HepG2 (cell line): ENCODE measurements around the gene NCKIPSD. TPM values are rescaled to one million over a fixed set of nuclear protein-coding genes. Genes with fewer than 3 reads are reported as not detected.

ENCODE experiments used
- ATAC-seq: fragments of 200-7000 bp; cut with Tn5 transposase; 3 replicates; pipeline ENCODE4 v1.9.1; 2020; ENCODE audit warnings: mild to moderate bottlenecking, moderate library complexity
- BruUV-seq: library from RNA; stranded (reverse); fragments of 400-500 nt; replicated peaks from 2 replicates; lab custom pipeline; 2021; lab: Mats Ljungman, UMichigan
- CTCF ChIA-PET: fragments of 300-600 bp; formaldehyde crosslinking; extraction: SDS; loops from one replicate; lab custom pipeline; 2021; ENCODE audit warnings: low total read pairs, inconsistent platforms, low intra/inter-chr PET ratio; lab: Yijun Ruan, JAX
- POLR2A ChIA-PET: fragments of 350-600 bp; sonication (Branson Sonifier 250); formaldehyde crosslinking; loops from one replicate; lab custom pipeline; 2020; ENCODE audit warnings: antibody characterized with exemption, inconsistent platforms; lab: Yijun Ruan, JAX
- DNase-seq: peaks from one replicate; pipeline ENCODE4 v3.0.0-alpha.2; 2015; ENCODE audit warnings: low spot score
- FAIRE-seq: peaks from 3 replicates; lab custom pipeline; 2011; peaks lifted over from hg19 to GRCh38; lab: Jason Lieb, UNC
- H2AFZ ChIP-seq: one replicate; pipeline ENCODE4 v1.6.1; 2011; ENCODE audit warnings: low read length, inconsistent platforms
- H3K27ac ChIP-seq: fragments of 300-600 bp; 3 replicates; pipeline ENCODE4 v1.8.0; 2011; ENCODE audit warnings: mixed run types, mild to moderate bottlenecking, mixed read lengths, low read length, inconsistent platforms; ENCODE audit not compliant: insufficient read depth; ENCODE audit errors: extremely low read length
- H3K27me3 ChIP-seq, 2 experiments: fragments of 200-600 bp in 1 of 2; 2 replicates in 1 of 2; 3 replicates in 1 of 2; pipeline versions ENCODE4 v1.6.0 to v1.8.0; 2011; ENCODE audit warnings: low read length in 2 of 2, mild to moderate bottlenecking in 2 of 2, moderate library complexity in 2 of 2, inconsistent platforms in 1 of 2; ENCODE audit not compliant: insufficient read depth in 2 of 2, control insufficient read depth in 1 of 2
- H3K36me3 ChIP-seq, 2 experiments: fragments of 200-600 bp in 1 of 2; replicated peaks in 1 of 2; 2 replicates in 1 of 2; 3 replicates in 1 of 2; pipeline versions ENCODE4 v1.5.1 to v1.8.0; 2011; ENCODE audit warnings: low read length in 2 of 2, inconsistent platforms in 1 of 2; ENCODE audit not compliant: insufficient read depth in 2 of 2, control insufficient read depth in 1 of 2
- H3K4me1 ChIP-seq: 2 replicates; pipeline ENCODE4 v1.5.1; 2012; ENCODE audit warnings: low read length, inconsistent platforms; ENCODE audit not compliant: insufficient read depth
- H3K4me2 ChIP-seq: 2 replicates; pipeline ENCODE4 v1.6.0; 2011; ENCODE audit warnings: low read depth, low read length, inconsistent platforms
- H3K4me3 ChIP-seq, 3 experiments: fragments of 200-600 bp in 1 of 3; sonication (generic), shearing (Covaris generic) in 1 of 3; replicated peaks in 1 of 3; 2 replicates each; pipeline ENCODE4 v1.5.1; 2011 to 2016; ENCODE audit warnings: low read length in 3 of 3, inconsistent platforms in 2 of 3, low read depth in 2 of 3, mild to moderate bottlenecking in 2 of 3, control low read depth in 1 of 3, mixed read lengths in 1 of 3; ENCODE audit not compliant: insufficient read depth in 1 of 3
- H3K79me2 ChIP-seq: one replicate; pipeline ENCODE4 v1.6.1; 2011; ENCODE audit warnings: low read length, inconsistent platforms; ENCODE audit not compliant: insufficient read depth
- H3K9ac ChIP-seq: 2 replicates; pipeline ENCODE4 v1.6.0; 2011; ENCODE audit warnings: mild to moderate bottlenecking, low read depth, low read length, inconsistent platforms; ENCODE audit not compliant: insufficient read depth
- H3K9me3 ChIP-seq: 2 replicates; pipeline ENCODE4 v1.5.1; 2012; ENCODE audit warnings: mild to moderate bottlenecking, low read length
- H4K20me1 ChIP-seq: 2 replicates; pipeline ENCODE4 v1.6.0; 2011; ENCODE audit warnings: inconsistent platforms, mild to moderate bottlenecking, low read length, moderate library complexity; ENCODE audit not compliant: insufficient read depth
- AGO2 ChIP-seq: fragments of 200-400 bp; formaldehyde crosslinking; optimal IDR thresholded peaks from 2 replicates; pipeline ENCODE3; 2017; ENCODE audit warnings: mild to moderate bottlenecking, low read depth, low read length, moderate library complexity
- ARNT ChIP-seq: fragments of 450-650 bp; IDR thresholded peaks from 2 replicates; pipeline ENCODE4 v1.6.1; 2017
- EEA1 ChIP-seq: sonication (generic); formaldehyde crosslinking; IDR thresholded peaks from 2 replicates; pipeline ENCODE4 v1.5.1; 2020; ENCODE audit warnings: mild to moderate bottlenecking, missing genetic modification reagents, borderline replicate concordance
- FOXO1 ChIP-seq: sonication (generic); formaldehyde crosslinking; IDR thresholded peaks from 2 replicates; pipeline ENCODE4 v1.4.0; 2020; ENCODE audit warnings: missing genetic modification reagents
- MTF1 ChIP-seq: sonication (generic); formaldehyde crosslinking; IDR thresholded peaks from 2 replicates; pipeline ENCODE4 v1.5.0; 2020; ENCODE audit warnings: missing genetic modification reagents
- MZF1 ChIP-seq: sonication (generic); formaldehyde crosslinking; IDR thresholded peaks from 2 replicates; pipeline ENCODE4 v1.8.1; 2023; ENCODE audit warnings: mild to moderate bottlenecking, missing genetic modification reagents, borderline replicate concordance
- NAIF1 ChIP-seq: sonication (generic); formaldehyde crosslinking; IDR thresholded peaks from 2 replicates; pipeline ENCODE4 v1.5.0; 2020; ENCODE audit warnings: mild to moderate bottlenecking, missing genetic modification reagents, borderline replicate concordance
- POLR2A ChIP-seq, 2 experiments: IDR thresholded peaks; 2 replicates each; pipeline ENCODE4 v1.6.1; 2011; ENCODE audit warnings: low read depth in 2 of 2, low read length in 2 of 2, mild to moderate bottlenecking in 1 of 2, moderate library complexity in 1 of 2; ENCODE audit not compliant: insufficient read depth in 1 of 2
- SMARCC2 ChIP-seq: fragments of 450-650 bp; IDR thresholded peaks from 2 replicates; pipeline ENCODE4 v1.6.1; 2017; ENCODE audit warnings: antibody characterized with exemption, mild to moderate bottlenecking
- SOX5 ChIP-seq: IDR thresholded peaks from 2 replicates; pipeline ENCODE4 v1.6.1; 2016; ENCODE audit warnings: borderline replicate concordance
- SPEN ChIP-seq: sonication (generic); formaldehyde crosslinking; IDR thresholded peaks from 2 replicates; pipeline ENCODE4 v1.5.1; 2020; ENCODE audit warnings: low read depth, mild to moderate bottlenecking, missing genetic modification reagents
- TAF15 ChIP-seq: fragments of 200-400 bp; formaldehyde crosslinking; IDR thresholded peaks from one replicate; pipeline ENCODE4 v1.6.1; 2018; ENCODE audit warnings: mild to moderate bottlenecking, low read depth, low read length; ENCODE audit not compliant: poor library complexity, severe bottlenecking
- ZNF17 ChIP-seq: sonication (generic); formaldehyde crosslinking; IDR thresholded peaks from 2 replicates; pipeline ENCODE4 v1.5.0; 2020; ENCODE audit warnings: mild to moderate bottlenecking, missing genetic modification reagents
- ZNF253 ChIP-seq: sonication (generic); formaldehyde crosslinking; IDR thresholded peaks from 2 replicates; pipeline ENCODE4 v1.8.0; 2022; ENCODE audit warnings: mild to moderate bottlenecking, missing genetic modification reagents, borderline replicate concordance
- ZNF34 ChIP-seq: sonication (generic); formaldehyde crosslinking; IDR thresholded peaks from 2 replicates; pipeline ENCODE4 v1.4.0; 2020; ENCODE audit warnings: mild to moderate bottlenecking, missing genetic modification reagents, borderline replicate concordance
- ZNF501 ChIP-seq: sonication (generic); formaldehyde crosslinking; IDR thresholded peaks from 2 replicates; pipeline ENCODE4 v1.5.1; 2020; ENCODE audit warnings: mild to moderate bottlenecking, moderate library complexity, missing genetic modification reagents
- ZNF619 ChIP-seq: sonication (generic); formaldehyde crosslinking; IDR thresholded peaks from 2 replicates; pipeline ENCODE4 v1.4.0; 2020; ENCODE audit warnings: mild to moderate bottlenecking, missing genetic modification reagents
- WGBS: methylation state at CpG from one replicate; pipeline ENCODE4 v1.1.6; 2017; ENCODE audit warnings: low lambda C conversion rate; 5-methylcytosine and 5-hydroxymethylcytosine counted together
- in situ Hi-C: cut with HindIII; loops from 2 replicates; pipeline ENCODE4 v1.10.0; 2017; ENCODE audit warnings: low pct_unique_long_range_greater_than_20kb; ENCODE audit not compliant: extremely low pct_ligation_motif_present
- intact Hi-C: fragments of 100-400 bp; cut with micrococcal nuclease; formaldehyde crosslinking; loops from one replicate; pipeline ENCODE4 v1.10.0; 2022; ENCODE audit not compliant: unreplicated experiment
- polyA plus RNA-seq, 8 experiments: library from polyadenylated mRNA; depleted of rRNA in 3 of 8; stranded (reverse) in 7 of 8; unstranded in 1 of 8; fragments of >200 nt; fragmentation: Illumina TruSeq in 4 of 8; extraction: Trizol in 4 of 8; gene quantifications; 2 replicates each; pipeline versions ENCODE4 v1.2.1 to v1.2.3, GENCODE V29; 2011 to 2016; ENCODE audit warnings: low read depth in 4 of 8, missing spikeins in 1 of 8, mixed read lengths in 1 of 8; ENCODE audit not compliant: insufficient read depth in 1 of 8
- total RNA-seq, 5 experiments: library from RNA; depleted of rRNA; stranded (reverse); fragments of >200 nt; fragmentation: Illumina TruSeq; extraction: Trizol; gene quantifications; 2 replicates each; pipeline ENCODE4 v1.2.3, GENCODE V29; 2016; ENCODE audit warnings: low read depth in 1 of 5
- TF ChIP-seq, protein P1 (sequence below): sonication (generic); formaldehyde crosslinking; IDR thresholded peaks from 2 replicates; pipeline ENCODE4 v1.5.0; 2020; ENCODE audit warnings: mild to moderate bottlenecking, missing genetic modification reagents, borderline replicate concordance

Gene NCKIPSD
- total and polyA plus RNA-seq, 2 of the 13 experiments (the other 11 are each of a cell fraction or from before 2014, with no cell fraction given): 13.5 to 35.2 TPM

DNA sequence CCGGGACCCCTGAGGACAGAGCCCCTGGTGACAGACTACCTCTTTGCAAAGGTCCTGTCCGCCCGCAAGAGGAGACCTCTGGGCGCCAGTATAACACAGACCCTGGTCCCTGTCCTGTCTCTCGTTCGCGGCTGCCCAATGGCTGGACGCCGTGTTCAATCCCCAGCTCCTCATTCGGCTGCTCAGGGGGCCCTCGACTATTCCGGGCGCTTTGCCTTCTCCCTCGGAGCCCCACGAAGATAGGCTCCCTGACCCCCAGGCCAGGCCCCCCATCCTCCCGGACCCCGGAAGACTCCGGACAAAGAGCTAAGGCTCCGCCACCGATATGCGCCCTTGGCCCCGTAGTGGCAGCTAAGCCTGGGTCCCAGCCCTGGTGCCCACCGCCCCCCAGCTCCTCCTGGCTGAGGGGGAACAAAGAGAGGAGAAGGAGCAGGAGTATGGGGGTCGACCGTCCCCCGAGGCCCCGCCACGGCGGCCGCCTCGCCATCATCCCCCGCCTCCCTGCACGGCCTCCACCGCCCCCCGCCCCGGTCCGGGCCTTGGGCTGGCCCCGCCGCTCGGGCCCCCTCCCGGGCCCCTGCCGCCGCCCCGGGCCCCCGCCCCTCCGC, 23.5 kb downstream of the NCKIPSD start:
- DNase-seq: no peak
- intact Hi-C loops: no loop called here

More for the DNA sequence above, 23.5 kb downstream of the NCKIPSD start:
- Histone ChIP-seq H2AFZ (no peak overlapping the region), H3K79me2 (no peaks in the 10 kb centered on the region), H3K36me3 (peaks cover 1 to 3% of the 10 kb centered on the region in 2 experiments; a peak in 2 of 5 replicates), H3K27ac (peak overlapping the region; percentile 96), H3K27me3 (no peaks in the 10 kb centered on the region), H3K4me3 (peak overlapping the region; percentile 56 to 77 (median 58); a peak in 5 of 6 replicates), H3K4me2 (peak overlapping the region; percentile 67), H3K9ac (peak overlapping the region; percentile 68), H3K9me3 (no peaks in the 10 kb centered on the region), H4K20me1 (peaks cover 6% of the 10 kb centered on the region), H3K4me1 (peaks cover 21% of the 10 kb centered on the region)
- in situ Hi-C loops: no loop called here
- ATAC-seq (peak; percentile 5), FAIRE-seq (no peak)
- ChIA-PET CTCF (no interaction called here), POLR2A (interaction anchor here (0.6 to 4.0 kb wide), 16 partner anchors 24 to 235 kb away, joined by 3 to 40 read pairs (median 4); partner anchors contain the start of genes CCDC51, IP6K2, NCKIPSD and PFKFB4)
- BruUV-seq: no TSS peak
- TF ChIP-seq EEA1 (CRISPR knock-in tag) (no peak), SOX5 (CRISPR knock-in tag) (no peak), AGO2 (peak; percentile 3), POLR2A (IDR thresholded peaks at IDR 0.05; ENCODE audit: insufficient read depth in 1 of 2, low read depth in 2 of 2, low read length in 2 of 2) (peak in 1 of 2 experiments; percentile 5; a peak in 1 of 4 replicates), ZNF17 (CRISPR knock-in tag) (no peak), ZNF34 (CRISPR knock-in tag) (0 out of 2 replicates have a peak, but pooled peaks have one; percentile 13), FOXO1 (CRISPR knock-in tag) (no peak), SPEN (no peak), ZNF253 (CRISPR knock-in tag) (0 out of 2 replicates have a peak, but pooled peaks have one; percentile 6), SMARCC2 (no peak), ZNF619 (CRISPR knock-in tag) (no peak), NAIF1 (CRISPR knock-in tag) (no peak), TAF15 (peak; percentile 22), MTF1 (CRISPR knock-in tag) (no peak), ZNF501 (CRISPR knock-in tag) (no peak), ARNT (no peak), MZF1 (no peak)
- TF ChIP-seq, protein P1, sequence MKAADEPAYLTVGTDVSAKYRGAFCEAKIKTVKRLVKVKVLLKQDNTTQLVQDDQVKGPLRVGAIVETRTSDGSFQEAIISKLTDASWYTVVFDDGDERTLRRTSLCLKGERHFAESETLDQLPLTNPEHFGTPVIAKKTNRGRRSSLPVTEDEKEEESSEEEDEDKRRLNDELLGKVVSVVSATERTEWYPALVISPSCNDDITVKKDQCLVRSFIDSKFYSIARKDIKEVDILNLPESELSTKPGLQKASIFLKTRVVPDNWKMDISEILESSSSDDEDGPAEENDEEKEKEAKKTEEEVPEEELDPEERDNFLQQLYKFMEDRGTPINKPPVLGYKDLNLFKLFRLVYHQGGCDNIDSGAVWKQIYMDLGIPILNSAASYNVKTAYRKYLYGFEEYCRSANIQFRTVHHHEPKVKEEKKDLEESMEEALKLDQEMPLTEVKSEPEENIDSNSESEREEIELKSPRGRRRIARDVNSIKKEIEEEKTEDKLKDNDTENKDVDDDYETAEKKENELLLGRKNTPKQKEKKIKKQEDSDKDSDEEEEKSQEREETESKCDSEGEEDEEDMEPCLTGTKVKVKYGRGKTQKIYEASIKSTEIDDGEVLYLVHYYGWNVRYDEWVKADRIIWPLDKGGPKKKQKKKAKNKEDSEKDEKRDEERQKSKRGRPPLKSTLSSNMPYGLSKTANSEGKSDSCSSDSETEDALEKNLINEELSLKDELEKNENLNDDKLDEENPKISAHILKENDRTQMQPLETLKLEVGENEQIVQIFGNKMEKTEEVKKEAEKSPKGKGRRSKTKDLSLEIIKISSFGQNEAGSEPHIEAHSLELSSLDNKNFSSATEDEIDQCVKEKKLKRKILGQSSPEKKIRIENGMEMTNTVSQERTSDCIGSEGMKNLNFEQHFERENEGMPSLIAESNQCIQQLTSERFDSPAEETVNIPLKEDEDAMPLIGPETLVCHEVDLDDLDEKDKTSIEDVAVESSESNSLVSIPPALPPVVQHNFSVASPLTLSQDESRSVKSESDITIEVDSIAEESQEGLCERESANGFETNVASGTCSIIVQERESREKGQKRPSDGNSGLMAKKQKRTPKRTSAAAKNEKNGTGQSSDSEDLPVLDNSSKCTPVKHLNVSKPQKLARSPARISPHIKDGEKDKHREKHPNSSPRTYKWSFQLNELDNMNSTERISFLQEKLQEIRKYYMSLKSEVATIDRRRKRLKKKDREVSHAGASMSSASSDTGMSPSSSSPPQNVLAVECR (CRISPR knock-in tag): no peak
- WGBS: 43% methylated on average over 28 of the region's 46 CpGs
